ENCODE results near the gene PANK2. TPM values are rescaled to one million over a fixed set of nuclear protein-coding genes. Genes with fewer than 3 reads are reported as not detected.

Gene PANK2
- total RNA-seq, 4 donors from 2014 or later = 49.0 to 58.1 (median 54.3) TPM

- ATAC-seq = no peak
- Histone ChIP-seq H3K9me3 (no peaks in the 10 kb centered on the region), H3K27me3 (no peaks in the 10 kb centered on the region), H3K27ac (no peak overlapping the region), H3K36me3 (peaks cover 0 to 59% of the 10 kb centered on the region in 2 donors), H3K4me1 (peaks cover 0 to 47% (median under 1%) of the 10 kb centered on the region in 3 donors), H3K4me3 (no peak overlapping the region)
- TF ChIP-seq, protein P1, sequence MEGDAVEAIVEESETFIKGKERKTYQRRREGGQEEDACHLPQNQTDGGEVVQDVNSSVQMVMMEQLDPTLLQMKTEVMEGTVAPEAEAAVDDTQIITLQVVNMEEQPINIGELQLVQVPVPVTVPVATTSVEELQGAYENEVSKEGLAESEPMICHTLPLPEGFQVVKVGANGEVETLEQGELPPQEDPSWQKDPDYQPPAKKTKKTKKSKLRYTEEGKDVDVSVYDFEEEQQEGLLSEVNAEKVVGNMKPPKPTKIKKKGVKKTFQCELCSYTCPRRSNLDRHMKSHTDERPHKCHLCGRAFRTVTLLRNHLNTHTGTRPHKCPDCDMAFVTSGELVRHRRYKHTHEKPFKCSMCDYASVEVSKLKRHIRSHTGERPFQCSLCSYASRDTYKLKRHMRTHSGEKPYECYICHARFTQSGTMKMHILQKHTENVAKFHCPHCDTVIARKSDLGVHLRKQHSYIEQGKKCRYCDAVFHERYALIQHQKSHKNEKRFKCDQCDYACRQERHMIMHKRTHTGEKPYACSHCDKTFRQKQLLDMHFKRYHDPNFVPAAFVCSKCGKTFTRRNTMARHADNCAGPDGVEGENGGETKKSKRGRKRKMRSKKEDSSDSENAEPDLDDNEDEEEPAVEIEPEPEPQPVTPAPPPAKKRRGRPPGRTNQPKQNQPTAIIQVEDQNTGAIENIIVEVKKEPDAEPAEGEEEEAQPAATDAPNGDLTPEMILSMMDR (IDR thresholded peaks at IDR 0.05) = no peak
- TF ChIP-seq EP300 (IDR thresholded peaks at IDR 0.05) (no peak), POLR2A (IDR thresholded peaks at IDR 0.05) (no peak), POLR2AphosphoS5 (IDR thresholded peaks at IDR 0.05) (no peak)
- WGBS, 2 donors (ENCODE audit: low coverage in 1 of 2) = 66 to 85% methylated on average over 2 to 4 of the region's 4 CpGs
These were observed 19.5 kb downstream of the PANK2 start for GRCh38 chr20:3908667-3909066.

DNA sequence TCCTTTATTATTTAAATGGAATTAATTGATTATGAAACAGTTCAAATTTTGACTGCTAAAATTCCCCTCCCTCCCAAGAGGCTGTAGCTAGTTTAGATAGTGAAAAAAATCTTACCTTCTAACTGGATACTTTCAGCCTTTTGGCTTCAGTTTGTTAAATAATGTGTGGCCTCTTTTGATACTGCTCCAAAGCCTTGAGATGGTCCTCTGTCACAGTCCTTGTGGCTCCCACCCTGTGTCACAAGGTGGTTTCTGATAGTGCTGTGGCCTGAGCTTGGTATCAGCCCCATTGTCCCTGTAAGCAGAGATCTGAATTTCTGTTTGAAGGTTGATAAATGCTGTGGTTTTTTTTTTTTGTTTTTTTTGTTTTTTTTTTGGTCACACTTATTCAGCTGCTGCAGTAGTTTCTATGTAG lies 20.8 kb downstream of the PANK2 start:
- Histone ChIP-seq H3K27me3 (no peaks in the 10 kb centered on the region), H3K4me3 (no peak overlapping the region), H3K4me1 (peaks cover 0 to 35% (median 0%) of the 10 kb centered on the region in 3 donors), H3K27ac (no peak overlapping the region), H3K36me3 (peaks cover 0 to 72% of the 10 kb centered on the region in 2 donors), H3K9me3 (no peaks in the 10 kb centered on the region)
- ATAC-seq = no peak
- TF ChIP-seq, protein P1 (IDR thresholded peaks at IDR 0.05) = no peak
- TF ChIP-seq EP300 (IDR thresholded peaks at IDR 0.05) (no peak), POLR2AphosphoS5 (IDR thresholded peaks at IDR 0.05) (no peak), POLR2A (IDR thresholded peaks at IDR 0.05) (no peak)

- TF ChIP-seq POLR2A (IDR thresholded peaks at IDR 0.05) (no peak), POLR2AphosphoS5 (IDR thresholded peaks at IDR 0.05) (no peak), EP300 (IDR thresholded peaks at IDR 0.05) (no peak)
- TF ChIP-seq, protein P1 (IDR thresholded peaks at IDR 0.05) = no peak
- no peaks in the 10 kb centered on the region for H3K27me3 ChIP-seq
- no peak overlapping the region for H3K4me3 ChIP-seq
- no peak for ATAC-seq
- H3K9me3 ChIP-seq = no peaks in the 10 kb centered on the region
- no peak overlapping the region for H3K27ac ChIP-seq
- H3K4me1 ChIP-seq = peaks cover 0 to 27% (median 0%) of the 10 kb centered on the region in 3 donors
- WGBS, 2 donors (ENCODE audit: low coverage in 1 of 2) = 65 to 70% methylated on average over 2 of the region's 2 CpGs
- peaks cover 0 to 80% of the 10 kb centered on the region in 2 donors for H3K36me3 ChIP-seq
These were observed 21.7 kb downstream of the PANK2 start for GRCh38 chr20:3910853-3911252.

DNA sequence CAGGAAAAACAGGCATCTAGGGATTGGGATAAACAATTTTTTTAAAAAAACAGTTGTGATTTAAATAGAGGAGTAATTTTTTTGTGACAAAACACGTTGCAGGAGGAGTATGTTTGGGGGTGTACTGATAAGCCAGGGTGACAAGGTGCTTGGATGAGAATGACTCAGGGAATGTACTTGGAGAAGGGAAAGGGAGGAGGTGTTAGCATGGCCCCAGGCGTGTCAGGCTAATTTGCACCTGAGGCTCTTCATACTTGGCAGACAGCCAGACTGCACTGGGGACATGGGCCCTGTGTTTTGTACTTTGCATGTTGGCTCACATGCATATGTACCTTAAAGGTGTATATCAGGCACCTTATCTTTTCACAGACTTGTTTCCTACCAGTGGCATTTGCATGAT lies 22.8 kb downstream of the PANK2 start:
- WGBS, 2 donors (ENCODE audit: low coverage in 1 of 2) = 75 to 83% methylated on average over 2 of the region's 2 CpGs
- peaks cover 0 to 86% of the 10 kb centered on the region in 2 donors for H3K36me3 ChIP-seq
- no peak for ATAC-seq

GRCh38 chr20:3914446-3914845 lies 25.3 kb downstream of the PANK2 start:
- no peak for ATAC-seq
- Histone ChIP-seq H3K27me3 (no peaks in the 10 kb centered on the region), H3K4me3 (no peak overlapping the region), H3K9me3 (no peaks in the 10 kb centered on the region), H3K4me1 (peaks cover 0 to 28% (median 0%) of the 10 kb centered on the region in 3 donors), H3K36me3 (peaks cover 0 to 83% of the 10 kb centered on the region in 2 donors), H3K27ac (no peak overlapping the region)
- WGBS, 2 donors (ENCODE audit: low coverage in 1 of 2) = no CpG with 5 or more reads among the region's 2 CpGs
- TF ChIP-seq EP300 (IDR thresholded peaks at IDR 0.05) (no peak), POLR2A (IDR thresholded peaks at IDR 0.05) (no peak), POLR2AphosphoS5 (IDR thresholded peaks at IDR 0.05) (no peak)
- TF ChIP-seq, protein P1 (IDR thresholded peaks at IDR 0.05) = no peak

More for the DNA sequence above, 22.8 kb downstream of the PANK2 start:
- TF ChIP-seq POLR2AphosphoS5 (IDR thresholded peaks at IDR 0.05) (no peak), POLR2A (IDR thresholded peaks at IDR 0.05) (no peak), EP300 (IDR thresholded peaks at IDR 0.05) (no peak)
- TF ChIP-seq, protein P1 (IDR thresholded peaks at IDR 0.05) = no peak
- Histone ChIP-seq H3K27me3 (no peaks in the 10 kb centered on the region), H3K4me3 (no peak overlapping the region), H3K4me1 (peaks cover 0 to 27% (median 0%) of the 10 kb centered on the region in 3 donors), H3K27ac (no peak overlapping the region), H3K9me3 (no peaks in the 10 kb centered on the region)

Data from gastroesophageal sphincter (tissue), 4 donors.